LNCAP (cell line): ENCODE measurements around the gene NIN.

Experiments
- CTCF ChIP-seq: fragments of 450-650 bp; IDR thresholded peaks from 2 replicates; pipeline ENCODE4 v1.5.1; 2017; ENCODE audit warnings: mild to moderate bottlenecking

NIN gene

GRCh38 chr14:50800032-50800431, 30.9 kb downstream of the NIN start:
- no peak for TF ChIP-seq CTCF

GRCh38 chr14:50798048-50798421, 32.9 kb downstream of the NIN start:
- TF ChIP-seq CTCF: no peak

GRCh38 chr14:50797250-50798047, 33.5 kb downstream of the NIN start:
- TF ChIP-seq CTCF: no peak

GRCh38 chr14:50796390-50796789, 34.6 kb downstream of the NIN start:
- TF ChIP-seq CTCF: no peak

GRCh38 chr14:50795909-50796308, 35.1 kb downstream of the NIN start:
- no peak for TF ChIP-seq CTCF

GRCh38 chr14:50795142-50795541, 35.8 kb downstream of the NIN start:
- TF ChIP-seq CTCF: no peak

- no peak for TF ChIP-seq CTCF
These were observed 36.8 kb downstream of the NIN start for GRCh38 chr14:50794068-50794645.
